HCT116 (cell line): ENCODE results near the gene TRIM31. TPM values are rescaled to one million over a fixed set of nuclear protein-coding genes. Genes with fewer than 3 reads are reported as not detected.

Source experiments
- ATAC-seq: fragments of 200-7000 bp; cut with Tn5 transposase; 2 replicates; pipeline ENCODE4 v1.9.1; 2020; ENCODE audit warnings: mild to moderate bottlenecking, moderate library complexity
- BruUV-seq: library from RNA; stranded (reverse); fragments of 400-500 nt; replicated peaks from 2 replicates; lab custom pipeline; 2021; lab: Mats Ljungman, UMichigan
- CTCF ChIA-PET: fragments of 300-600 bp; sonication (Branson Sonifier 250); formaldehyde crosslinking; loops from one replicate; lab custom pipeline; 2021; ENCODE audit warnings: antibody characterized with exemption; lab: Charles Lee
- POLR2A ChIA-PET: fragments of 300-600, 350-600 bp; sonication (Branson Sonifier 250); formaldehyde crosslinking; loops from one replicate; lab custom pipeline; 2021; ENCODE audit warnings: antibody characterized with exemption; lab: Charles Lee
- RAD21 ChIA-PET, 2 experiments: fragments of 300-600 bp; sonication (Branson Sonifier 250); formaldehyde crosslinking; loops; one replicate each; lab custom pipeline; 2023; ENCODE audit warnings: low total read pairs in 2 of 2; ENCODE audit not compliant: uncharacterized antibody in 2 of 2, unreplicated experiment in 2 of 2, low non-redundant PET in 1 of 2; lab: Charles Lee
- DNase-seq: peaks from one replicate; pipeline ENCODE4 v3.0.0-alpha.2; 2010; ENCODE audit warnings: low read depth, low spot score
- H2AFZ ChIP-seq: fragments of 200-600 bp; shearing (Covaris generic), sonication (generic); 2 replicates; pipeline ENCODE4 v1.6.1; 2017; ENCODE audit warnings: low read depth, mixed run types, mixed read lengths, antibody characterized with exemption, low read length; ENCODE audit not compliant: poor library complexity, severe bottlenecking
- H3K27ac ChIP-seq: 2 replicates; pipeline ENCODE4 v1.5.1; 2012; ENCODE audit warnings: low read depth, low read length
- H3K27me3 ChIP-seq: fragments of 200-600 bp; sonication (generic); 2 replicates; pipeline ENCODE4 v1.6.1; 2016; ENCODE audit warnings: mixed run types, low read length, mixed read lengths; ENCODE audit not compliant: insufficient read depth
- H3K36me3 ChIP-seq, 2 experiments: fragments of 200-500 bp in 1 of 2; fragments of 200-600 bp in 1 of 2; sonication (Bioruptor generic) in 1 of 2; sonication (generic) in 1 of 2; 2 replicates each; pipeline versions ENCODE4 v1.5.1 to v1.6.1; 2014 to 2016; ENCODE audit warnings: low read length in 2 of 2, inconsistent platforms in 1 of 2, mixed read lengths in 1 of 2, mixed run types in 1 of 2; ENCODE audit not compliant: insufficient read depth in 2 of 2, control insufficient read depth in 1 of 2
- H3K4me1 ChIP-seq, 2 experiments: fragments of 200-600 bp in 1 of 2; sonication (generic) in 1 of 2; 2 replicates each; pipeline versions ENCODE4 v1.5.1 to v1.6.1; 2012 to 2017; ENCODE audit warnings: low read length in 2 of 2, inconsistent platforms in 1 of 2, mild to moderate bottlenecking in 1 of 2, mixed read lengths in 1 of 2, mixed run types in 1 of 2, moderate library complexity in 1 of 2; ENCODE audit not compliant: insufficient read depth in 2 of 2, control insufficient read depth in 1 of 2
- H3K4me2 ChIP-seq: fragments of 200-600 bp; sonication (generic); 2 replicates; pipeline ENCODE4 v1.6.1; 2017; ENCODE audit warnings: mixed run types, low read length, mixed read lengths
- H3K4me3 ChIP-seq, 2 experiments: fragments of 200-600 bp in 1 of 2; sonication (generic) in 1 of 2; replicated peaks in 1 of 2; 2 replicates each; pipeline ENCODE4 v1.5.1; 2011 to 2016; ENCODE audit warnings: low read length in 2 of 2, control low read depth in 1 of 2, low read depth in 1 of 2, mild to moderate bottlenecking in 1 of 2, mixed read lengths in 1 of 2, mixed run types in 1 of 2
- H3K79me2 ChIP-seq: fragments of 200-600 bp; sonication (generic); 2 replicates; pipeline ENCODE4 v1.6.1; 2017; ENCODE audit warnings: mild to moderate bottlenecking, mixed run types, low read length, moderate library complexity, mixed read lengths; ENCODE audit not compliant: insufficient read depth
- H3K9ac ChIP-seq: fragments of 200-600 bp; sonication (generic); 2 replicates; pipeline ENCODE4 v1.6.1; 2016; ENCODE audit warnings: low read length, mixed read lengths
- H3K9me2 ChIP-seq: fragments of 200-600 bp; sonication (generic), shearing (Covaris generic); 2 replicates; pipeline ENCODE4 v1.6.1; 2017; ENCODE audit warnings: mixed run types, mild to moderate bottlenecking, moderate library complexity; ENCODE audit not compliant: insufficient read depth
- H3K9me3 ChIP-seq, 2 experiments: fragments of 200-500 bp in 1 of 2; fragments of 200-600 bp in 1 of 2; sonication (Bioruptor generic) in 1 of 2; sonication (generic) in 1 of 2; 2 replicates each; pipeline ENCODE4 v1.6.1; 2014 to 2017; ENCODE audit warnings: low read length in 2 of 2, mixed read lengths in 2 of 2, inconsistent platforms in 1 of 2, low read depth in 1 of 2, mild to moderate bottlenecking in 1 of 2, mixed run types in 1 of 2, moderate library complexity in 1 of 2; ENCODE audit not compliant: control insufficient read depth in 1 of 2, insufficient read depth in 1 of 2
- H4K20me1 ChIP-seq: fragments of 200-600 bp; sonication (generic), shearing (Covaris generic); 2 replicates; pipeline ENCODE4 v1.6.1; 2017; ENCODE audit warnings: mixed run types, mild to moderate bottlenecking, moderate library complexity; ENCODE audit not compliant: insufficient read depth
- CBX3 ChIP-seq: IDR thresholded peaks from 2 replicates; pipeline ENCODE4 v1.6.1; 2012; ENCODE audit warnings: low read depth
- CEBPB ChIP-seq: IDR thresholded peaks from 2 replicates; pipeline ENCODE4 v1.6.1; 2012; ENCODE audit warnings: low read depth
- EGR1 ChIP-seq: IDR thresholded peaks from 2 replicates; pipeline ENCODE4 v1.6.1; 2012; ENCODE audit warnings: low read depth
- ELF1 ChIP-seq: IDR thresholded peaks from 2 replicates; pipeline ENCODE4 v1.6.1; 2012; ENCODE audit warnings: low read depth, borderline replicate concordance
- EZH2 ChIP-seq: fragments of 200-600 bp; sonication (generic); IDR thresholded peaks from 2 replicates; pipeline ENCODE4 v1.6.1; 2017; ENCODE audit warnings: antibody characterized with exemption, mixed run types
- EZH2phosphoT487 ChIP-seq: fragments of 200-600 bp; IDR thresholded peaks from 2 replicates; pipeline ENCODE4 v1.6.1; 2018; ENCODE audit warnings: antibody characterized with exemption, borderline replicate concordance
- FOSL1 ChIP-seq: IDR thresholded peaks from 2 replicates; pipeline ENCODE4 v1.6.1; 2012; ENCODE audit warnings: low read depth
- JUND ChIP-seq: IDR thresholded peaks from 2 replicates; pipeline ENCODE4 v1.6.1; 2012
- POLR2A ChIP-seq: IDR thresholded peaks from 2 replicates; pipeline ENCODE4 v1.7.0; 2011; ENCODE audit warnings: borderline replicate concordance; ENCODE audit not compliant: insufficient read depth, insufficient read length; ENCODE audit errors: extremely low read depth
- POLR2AphosphoS5 ChIP-seq: IDR thresholded peaks from 2 replicates; pipeline ENCODE4 v1.6.1; 2011; ENCODE audit warnings: mild to moderate bottlenecking, low read depth, low read length, moderate library complexity
- RAD21 ChIP-seq: IDR thresholded peaks from 2 replicates; pipeline ENCODE4 v1.6.1; 2012; ENCODE audit warnings: low read depth, mild to moderate bottlenecking
- SP1 ChIP-seq: IDR thresholded peaks from 2 replicates; pipeline ENCODE4 v1.6.1; 2012; ENCODE audit warnings: low read depth
- SRF ChIP-seq: IDR thresholded peaks from 2 replicates; pipeline ENCODE4 v1.6.1; 2012; ENCODE audit warnings: low read depth
- YY1 ChIP-seq: IDR thresholded peaks from 2 replicates; pipeline ENCODE4 v1.6.1; 2011; ENCODE audit warnings: low read length, low read depth, moderate library complexity, mild to moderate bottlenecking; ENCODE audit not compliant: insufficient replicate concordance; ENCODE audit errors: extremely low read depth
- ZFX ChIP-seq: fragments of 450-650 bp; IDR thresholded peaks from 2 replicates; pipeline ENCODE4 v1.6.1; 2017
- ZNF274 ChIP-seq: fragments of 200-500 bp; sonication (Bioruptor generic); IDR thresholded peaks from 2 replicates; pipeline ENCODE4 v1.6.1; 2014; ENCODE audit warnings: mild to moderate bottlenecking, low read depth, low read length, inconsistent platforms
- intact Hi-C: fragments of 100-400 bp; cut with micrococcal nuclease; formaldehyde crosslinking; loops from 2 replicates; pipeline ENCODE4 v1.10.0; 2022
- total RNA-seq: library from RNA; stranded (reverse); gene quantifications from one replicate; pipeline ENCODE4 v1.2.1, GENCODE V29; 2021; ENCODE audit not compliant: unreplicated experiment
- TF ChIP-seq, protein P1 (sequence below): IDR thresholded peaks from 2 replicates; pipeline ENCODE4 v1.6.1; 2012
- TF ChIP-seq, protein P2 (sequence below), 3 experiments: fragments of 200-600 bp in 1 of 3; sonication (generic) in 1 of 3; IDR thresholded peaks in 2 of 3; conservative IDR thresholded peaks in 1 of 3; 2 replicates each; pipeline ENCODE4 v1.5.1; 2012 to 2017; ENCODE audit warnings: low read depth in 2 of 3, low read length in 2 of 3, antibody characterized with exemption in 1 of 3, borderline replicate concordance in 1 of 3, control low read depth in 1 of 3, mild to moderate bottlenecking in 1 of 3, mixed read lengths in 1 of 3, mixed run types in 1 of 3, moderate library complexity in 1 of 3; ENCODE audit not compliant: insufficient read depth in 1 of 3
- TF ChIP-seq, protein P3 (sequence below): IDR thresholded peaks from 2 replicates; pipeline ENCODE4 v1.6.1; 2012
- TF ChIP-seq, protein P4 (sequence below): IDR thresholded peaks from 2 replicates; pipeline ENCODE4 v1.6.1; 2011; ENCODE audit warnings: mild to moderate bottlenecking, low read length, moderate library complexity; ENCODE audit not compliant: insufficient replicate concordance; ENCODE audit errors: extremely low read depth

The TRIM31 gene
- total RNA-seq, 1 experiment from 2014 or later: not detected

- H3K9me2 ChIP-seq: no peaks in the 10 kb centered on the region
- CTCF ChIA-PET: interaction anchor here (0.9 to 6.0 kb wide), 6 partner anchors 8 to 33 kb away, joined by 3 to 105 read pairs (median 4); no protein-coding TSS in a partner anchor
- TF ChIP-seq, protein P1, sequence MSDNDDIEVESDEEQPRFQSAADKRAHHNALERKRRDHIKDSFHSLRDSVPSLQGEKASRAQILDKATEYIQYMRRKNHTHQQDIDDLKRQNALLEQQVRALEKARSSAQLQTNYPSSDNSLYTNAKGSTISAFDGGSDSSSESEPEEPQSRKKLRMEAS: no peak
- TF ChIP-seq CEBPB (no peak), JUND (no peak), FOSL1 (no peak), POLR2A (no peak), CBX3 (no peak), ZNF274 (no peak), EZH2phosphoT487 (no peak), POLR2AphosphoS5 (no peak), EGR1 (no peak), ELF1 (no peak), SP1 (no peak), RAD21 (no peak), YY1 (no peak), SRF (no peak), EZH2 (no peak), ZFX (no peak)
- TF ChIP-seq, protein P2, sequence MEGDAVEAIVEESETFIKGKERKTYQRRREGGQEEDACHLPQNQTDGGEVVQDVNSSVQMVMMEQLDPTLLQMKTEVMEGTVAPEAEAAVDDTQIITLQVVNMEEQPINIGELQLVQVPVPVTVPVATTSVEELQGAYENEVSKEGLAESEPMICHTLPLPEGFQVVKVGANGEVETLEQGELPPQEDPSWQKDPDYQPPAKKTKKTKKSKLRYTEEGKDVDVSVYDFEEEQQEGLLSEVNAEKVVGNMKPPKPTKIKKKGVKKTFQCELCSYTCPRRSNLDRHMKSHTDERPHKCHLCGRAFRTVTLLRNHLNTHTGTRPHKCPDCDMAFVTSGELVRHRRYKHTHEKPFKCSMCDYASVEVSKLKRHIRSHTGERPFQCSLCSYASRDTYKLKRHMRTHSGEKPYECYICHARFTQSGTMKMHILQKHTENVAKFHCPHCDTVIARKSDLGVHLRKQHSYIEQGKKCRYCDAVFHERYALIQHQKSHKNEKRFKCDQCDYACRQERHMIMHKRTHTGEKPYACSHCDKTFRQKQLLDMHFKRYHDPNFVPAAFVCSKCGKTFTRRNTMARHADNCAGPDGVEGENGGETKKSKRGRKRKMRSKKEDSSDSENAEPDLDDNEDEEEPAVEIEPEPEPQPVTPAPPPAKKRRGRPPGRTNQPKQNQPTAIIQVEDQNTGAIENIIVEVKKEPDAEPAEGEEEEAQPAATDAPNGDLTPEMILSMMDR (IDR thresholded peaks at IDR 0.05 in 2 of 3, conservative IDR thresholded peaks at IDR 0.05 in 1 of 3; ENCODE audit: borderline replicate concordance in 1 of 3, insufficient read depth in 1 of 3, low read depth in 2 of 3, low read length in 2 of 3): no peak
- TF ChIP-seq, protein P3, sequence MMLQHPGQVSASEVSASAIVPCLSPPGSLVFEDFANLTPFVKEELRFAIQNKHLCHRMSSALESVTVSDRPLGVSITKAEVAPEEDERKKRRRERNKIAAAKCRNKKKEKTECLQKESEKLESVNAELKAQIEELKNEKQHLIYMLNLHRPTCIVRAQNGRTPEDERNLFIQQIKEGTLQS: no peak
- TF ChIP-seq, protein P4, sequence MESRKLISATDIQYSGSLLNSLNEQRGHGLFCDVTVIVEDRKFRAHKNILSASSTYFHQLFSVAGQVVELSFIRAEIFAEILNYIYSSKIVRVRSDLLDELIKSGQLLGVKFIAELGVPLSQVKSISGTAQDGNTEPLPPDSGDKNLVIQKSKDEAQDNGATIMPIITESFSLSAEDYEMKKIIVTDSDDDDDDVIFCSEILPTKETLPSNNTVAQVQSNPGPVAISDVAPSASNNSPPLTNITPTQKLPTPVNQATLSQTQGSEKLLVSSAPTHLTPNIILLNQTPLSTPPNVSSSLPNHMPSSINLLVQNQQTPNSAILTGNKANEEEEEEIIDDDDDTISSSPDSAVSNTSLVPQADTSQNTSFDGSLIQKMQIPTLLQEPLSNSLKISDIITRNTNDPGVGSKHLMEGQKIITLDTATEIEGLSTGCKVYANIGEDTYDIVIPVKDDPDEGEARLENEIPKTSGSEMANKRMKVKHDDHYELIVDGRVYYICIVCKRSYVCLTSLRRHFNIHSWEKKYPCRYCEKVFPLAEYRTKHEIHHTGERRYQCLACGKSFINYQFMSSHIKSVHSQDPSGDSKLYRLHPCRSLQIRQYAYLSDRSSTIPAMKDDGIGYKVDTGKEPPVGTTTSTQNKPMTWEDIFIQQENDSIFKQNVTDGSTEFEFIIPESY: no peak
- H3K9me3 ChIP-seq: no peaks in the 10 kb centered on the region
- no peak overlapping the region for H3K4me3 ChIP-seq
- no peak overlapping the region for H3K4me2 ChIP-seq
- H3K9ac ChIP-seq: no peak overlapping the region
- peaks cover 8 to 22% of the 10 kb centered on the region in 2 experiments; a peak in 3 of 4 replicates for H3K4me1 ChIP-seq
- DNase-seq (no peak), ATAC-seq (no peak)
- H2AFZ ChIP-seq: no peak overlapping the region
- no peaks in the 10 kb centered on the region for H3K27me3 ChIP-seq
- no peak overlapping the region for H3K27ac ChIP-seq
- RAD21 ChIA-PET: interaction anchor here in 1 of 2 experiments (1.8 kb wide), 1 partner anchor 29 kb away, joined by 6 read pairs; no protein-coding TSS in a partner anchor
- no peaks in the 10 kb centered on the region for H3K36me3 ChIP-seq
- no peaks in the 10 kb centered on the region for H3K79me2 ChIP-seq
- POLR2A ChIA-PET: interaction anchor here (0.7 kb wide), 1 partner anchor 29 kb away, joined by 3 read pairs; no protein-coding TSS in a partner anchor
- H4K20me1 ChIP-seq: no peaks in the 10 kb centered on the region
- intact Hi-C loops: loop anchor here (1.0 kb wide), 1 partner anchor 29 kb away; no protein-coding TSS in a partner anchor
- no TSS peak for BruUV-seq
Measured at GRCh38 chr6:30131947-30132497, 19.1 kb upstream of the TRIM31 start.
